Activated CD4-positive, alpha-beta T cell treated with anti-CD3 and anti-CD28 coated beads for 36 hours (primary cell): ENCODE measurements around the gene CYP26B1. TPM values are rescaled to one million over a fixed set of nuclear protein-coding genes. Genes with fewer than 3 reads are reported as not detected.

ENCODE experiments used
- ATAC-seq: fragments of 200-7000 bp; cut with Tn5 transposase; one replicate; pipeline ENCODE4 v1.10.0; 2021; ENCODE audit warnings: mild to moderate bottlenecking, moderate library complexity
- CTCF ChIA-PET: fragments of 350-600 bp; sonication (Branson Sonifier 250); formaldehyde crosslinking; loops from one replicate; lab custom pipeline; 2021; ENCODE audit warnings: antibody characterized with exemption; lab: Charles Lee
- POLR2A ChIA-PET: fragments of 350-600 bp; sonication (Branson Sonifier 250); formaldehyde crosslinking; loops from one replicate; lab custom pipeline; 2021; ENCODE audit warnings: antibody characterized with exemption, inconsistent platforms; lab: Charles Lee
- DNase-seq: peaks from one replicate; pipeline ENCODE4 v3.0.0-alpha.2; 2020
- H3K27ac Mint-ChIP-seq: one replicate; pipeline ENCODE4 v1.8.0; 2021; ENCODE audit warnings: mixed read lengths
- H3K27me3 Mint-ChIP-seq: one replicate; pipeline ENCODE4 v1.8.0; 2021; ENCODE audit warnings: mixed read lengths
- H3K36me3 Mint-ChIP-seq: one replicate; pipeline ENCODE4 v1.8.0; 2021; ENCODE audit warnings: low read depth, mixed read lengths
- H3K4me1 Mint-ChIP-seq: one replicate; pipeline ENCODE4 v1.8.0; 2021; ENCODE audit warnings: mixed read lengths
- H3K4me3 Mint-ChIP-seq: one replicate; pipeline ENCODE4 v1.8.0; 2021; ENCODE audit warnings: mild to moderate bottlenecking, moderate library complexity, mixed read lengths
- H3K9me3 Mint-ChIP-seq: one replicate; pipeline ENCODE4 v1.8.0; 2021; ENCODE audit warnings: low read depth, mixed read lengths
- intact Hi-C, 2 experiments: fragments of 100-400 bp; cut with DNase I in 1 of 2; cut with micrococcal nuclease in 1 of 2; formaldehyde crosslinking; loops; one replicate each; pipeline versions ENCODE4 v1.14.2 to v1.15.1; 2022 to 2024; cut with DNase I, micrococcal nuclease
- total RNA-seq, 2 experiments: library from RNA; stranded (reverse); gene quantifications; one replicate each; pipeline ENCODE4 v1.2.3, GENCODE V29; 2021

CYP26B1 gene
- total RNA-seq, 2 experiments from 2014 or later, result not detected

GRCh38 chr2:72146347-72147302 is 1.0 kb downstream of the CYP26B1 start:
- Mint-ChIP-seq H3K4me1 (peaks cover 43% of the 10 kb centered on the region), H3K27ac (no peak overlapping the region), H3K27me3 (peaks cover 66% of the 10 kb centered on the region), H3K9me3 (no peaks in the 10 kb centered on the region), H3K36me3 (no peaks in the 10 kb centered on the region), H3K4me3 (peak overlapping the region; percentile 13)
- ATAC-seq (no peak), DNase-seq (no peak)
- ChIA-PET CTCF (no interaction called here), POLR2A (no interaction called here)
- intact Hi-C loops, result loop anchor here (5.0 to 10.0 kb wide), 7 partner anchors 431 to 1148 kb away; partner anchors contain the start of genes EGR4 (in 1 of the 2) and EMX1 (in 1 of the 2)

DNA sequence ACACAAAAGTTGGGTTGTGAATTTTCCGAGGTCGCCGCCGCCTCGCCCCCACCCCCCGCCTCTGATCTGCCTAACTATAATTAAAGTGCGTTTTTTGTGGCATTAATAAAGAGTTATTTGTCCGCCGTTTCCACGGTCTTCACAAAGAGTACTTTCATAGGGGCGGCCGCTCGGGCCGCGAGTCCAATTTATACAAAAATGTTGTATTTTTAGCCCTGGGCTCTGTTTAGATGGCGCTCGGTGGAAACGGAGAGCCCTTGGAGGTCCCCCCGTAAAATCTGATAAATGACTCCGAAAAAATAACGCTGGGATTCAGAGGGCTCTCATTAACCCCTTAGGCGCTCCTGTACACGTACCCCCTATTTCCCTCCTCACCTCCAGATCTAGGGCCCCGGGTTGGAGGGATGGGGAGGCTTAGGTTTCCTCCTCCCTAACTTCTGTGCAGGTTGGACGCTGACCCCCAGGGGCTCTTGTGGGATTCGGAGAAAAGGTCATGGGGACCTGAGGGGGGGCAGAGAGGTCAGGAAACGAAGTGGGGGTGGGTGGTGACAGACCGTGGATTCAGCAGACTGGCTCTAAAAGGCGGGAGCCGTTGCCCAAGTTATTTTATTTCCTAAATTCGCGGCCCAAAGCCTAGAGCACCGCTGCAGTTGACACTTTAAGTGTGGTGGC is 1.9 kb downstream of the CYP26B1 start:
- DNase-seq (no peak), ATAC-seq (no peak)
- no peak overlapping the region for H3K27ac Mint-ChIP-seq
- H3K9me3 Mint-ChIP-seq, result no peaks in the 10 kb centered on the region
- ChIA-PET CTCF (no interaction called here), POLR2A (no interaction called here)
- H3K4me1 Mint-ChIP-seq, result peaks cover 43% of the 10 kb centered on the region
- no peaks in the 10 kb centered on the region for H3K36me3 Mint-ChIP-seq
- intact Hi-C loops, result loop anchor here (5.0 to 10.0 kb wide), 7 partner anchors 432 to 1149 kb away; partner anchors contain the start of genes EGR4 (in 1 of the 2) and EMX1 (in 1 of the 2)
- peaks cover 59% of the 10 kb centered on the region for H3K27me3 Mint-ChIP-seq
- peak overlapping the region; percentile 49 for H3K4me3 Mint-ChIP-seq

GRCh38 chr2:72145289-72145657 is 2.4 kb downstream of the CYP26B1 start:
- DNase-seq, result no peak
- Mint-ChIP-seq H3K27me3 (peaks cover 56% of the 10 kb centered on the region), H3K4me3 (peak overlapping the region; percentile 49), H3K4me1 (peaks cover 42% of the 10 kb centered on the region), H3K36me3 (no peaks in the 10 kb centered on the region), H3K27ac (no peak overlapping the region), H3K9me3 (no peaks in the 10 kb centered on the region)
- intact Hi-C loops, result loop anchor here (5.0 to 10.0 kb wide), 7 partner anchors 432 to 1150 kb away; partner anchors contain the start of genes EGR4 (in 1 of the 2) and EMX1 (in 1 of the 2)
- no peak for ATAC-seq
- ChIA-PET POLR2A (no interaction called here), CTCF (no interaction called here)

GRCh38 chr2:72144632-72145288 is 2.9 kb downstream of the CYP26B1 start:
- no peak overlapping the region for H3K27ac Mint-ChIP-seq
- peaks cover 51% of the 10 kb centered on the region for H3K27me3 Mint-ChIP-seq
- H3K4me3 Mint-ChIP-seq, result peak overlapping the region; percentile 28
- no peaks in the 10 kb centered on the region for H3K36me3 Mint-ChIP-seq
- POLR2A ChIA-PET, result no interaction called here
- H3K4me1 Mint-ChIP-seq, result peaks cover 37% of the 10 kb centered on the region
- CTCF ChIA-PET, result no interaction called here
- intact Hi-C loops, result loop anchor here (5.0 to 10.0 kb wide), 7 partner anchors 433 to 1150 kb away; partner anchors contain the start of genes EGR4 (in 1 of the 2) and EMX1 (in 1 of the 2)
- DNase-seq, result peak; percentile 28
- H3K9me3 Mint-ChIP-seq, result no peaks in the 10 kb centered on the region
- no peak for ATAC-seq

DNA sequence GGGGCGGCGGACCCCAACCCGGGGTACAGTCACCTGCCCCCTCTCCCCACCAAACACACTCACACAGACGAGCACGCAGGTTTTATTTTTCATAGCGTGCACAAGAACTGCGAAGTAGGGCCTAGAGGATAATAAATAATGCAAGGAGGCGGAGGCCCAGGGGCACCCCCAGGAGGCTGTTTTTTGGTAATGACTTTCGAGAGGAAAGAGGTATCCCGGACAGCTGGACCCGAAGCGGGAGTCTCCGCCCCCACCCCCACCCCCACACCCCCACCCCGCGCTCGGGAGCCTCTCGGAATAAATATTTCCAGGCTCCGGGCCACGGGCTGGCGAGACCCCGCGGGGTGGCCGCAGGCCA is 3.4 kb downstream of the CYP26B1 start:
- intact Hi-C loops, result loop anchor here (10.0 kb wide), 2 partner anchors 601 to 1151 kb away; partner anchors contain the start of gene EGR4 (in 1 of the 2)
- ATAC-seq (no peak), DNase-seq (no peak)
- Mint-ChIP-seq H3K27ac (no peak overlapping the region), H3K9me3 (no peaks in the 10 kb centered on the region), H3K4me3 (no peak overlapping the region), H3K4me1 (peaks cover 32% of the 10 kb centered on the region), H3K36me3 (no peaks in the 10 kb centered on the region), H3K27me3 (peaks cover 46% of the 10 kb centered on the region)
- ChIA-PET CTCF (no interaction called here), POLR2A (no interaction called here)

DNA sequence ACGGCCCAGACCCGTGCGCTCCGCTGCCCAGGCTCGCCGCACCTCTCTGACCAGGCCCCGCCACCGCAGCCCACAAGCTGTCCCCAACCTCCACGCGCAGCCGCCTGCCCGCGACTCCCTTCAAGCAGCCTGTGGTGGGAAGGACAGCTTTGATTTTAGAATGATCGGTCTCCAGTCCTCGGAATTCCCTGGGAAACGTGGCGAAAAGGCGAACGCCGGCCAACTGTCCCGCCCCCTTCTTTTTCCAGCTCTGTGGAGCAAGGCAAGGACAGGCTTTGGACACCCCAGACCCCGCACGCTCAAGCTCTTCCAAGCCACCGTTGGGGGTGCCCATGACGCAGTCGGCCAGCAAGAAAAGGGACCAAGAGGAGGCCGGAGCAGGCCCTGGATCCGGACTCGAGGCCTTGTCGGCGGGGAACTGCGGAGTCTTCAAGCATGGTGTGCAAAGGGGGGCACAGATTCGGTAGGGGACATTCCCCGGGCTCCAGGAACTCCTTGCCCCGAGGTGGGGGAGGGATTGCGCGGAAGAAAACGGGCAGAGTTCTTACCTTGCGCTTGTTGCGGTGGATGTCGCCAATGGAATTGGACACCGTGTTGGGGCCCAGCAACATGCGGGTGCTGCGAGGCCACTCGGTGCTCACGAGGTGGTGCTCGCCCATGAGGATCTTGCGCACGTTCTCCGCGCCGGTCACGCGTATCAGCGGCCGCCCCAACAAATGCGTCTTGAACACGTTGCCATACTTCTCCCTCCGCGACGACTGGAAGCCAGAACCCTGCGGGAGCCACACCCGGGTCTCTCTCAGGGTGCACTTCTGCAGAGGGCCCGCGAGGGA is 4.0 kb downstream of the CYP26B1 start:
- no peak overlapping the region for H3K4me3 Mint-ChIP-seq
- H3K36me3 Mint-ChIP-seq, result no peaks in the 10 kb centered on the region
- ChIA-PET CTCF (interaction anchor here (0.9 kb wide), 1 partner anchor 220 kb away, joined by 3 read pairs; no protein-coding TSS in a partner anchor), POLR2A (no interaction called here)
- peaks cover 42% of the 10 kb centered on the region for H3K27me3 Mint-ChIP-seq
- no peaks in the 10 kb centered on the region for H3K9me3 Mint-ChIP-seq
- H3K4me1 Mint-ChIP-seq, result peaks cover 28% of the 10 kb centered on the region
- no peak for ATAC-seq
- no peak for DNase-seq
- H3K27ac Mint-ChIP-seq, result no peak overlapping the region
- intact Hi-C loops, result loop anchor here (10.0 kb wide), 2 partner anchors 601 to 1151 kb away; partner anchors contain the start of gene EGR4 (in 1 of the 2)

GRCh38 chr2:72142570-72143440 is 4.9 kb downstream of the CYP26B1 start:
- H3K4me3 Mint-ChIP-seq, result no peak overlapping the region
- H3K27ac Mint-ChIP-seq, result no peak overlapping the region
- ATAC-seq (no peak), DNase-seq (peak; percentile 33)
- ChIA-PET POLR2A (no interaction called here), CTCF (interaction anchor here (0.9 kb wide), 1 partner anchor 219 kb away, joined by 3 read pairs; no protein-coding TSS in a partner anchor)
- peaks cover 36% of the 10 kb centered on the region for H3K27me3 Mint-ChIP-seq
- H3K9me3 Mint-ChIP-seq, result no peaks in the 10 kb centered on the region
- peaks cover 23% of the 10 kb centered on the region for H3K4me1 Mint-ChIP-seq
- intact Hi-C loops, result loop anchor here (10.0 kb wide), 2 partner anchors 602 to 1152 kb away; partner anchors contain the start of gene EGR4 (in 1 of the 2)
- H3K36me3 Mint-ChIP-seq, result no peaks in the 10 kb centered on the region

- ChIA-PET POLR2A (no interaction called here), CTCF (interaction anchor here (1.3 kb wide), 1 partner anchor 8 kb away, joined by 4 read pairs; no protein-coding TSS in a partner anchor)
- peaks cover 22% of the 10 kb centered on the region for H3K4me1 Mint-ChIP-seq
- H3K9me3 Mint-ChIP-seq, result no peaks in the 10 kb centered on the region
- no peak for ATAC-seq
- intact Hi-C loops, result loop anchor here (10.0 kb wide), 2 partner anchors 603 to 1153 kb away; partner anchors contain the start of gene EGR4 (in 1 of the 2)
- peaks cover 34% of the 10 kb centered on the region for H3K27me3 Mint-ChIP-seq
- no peaks in the 10 kb centered on the region for H3K36me3 Mint-ChIP-seq
- no peak for DNase-seq
- H3K27ac Mint-ChIP-seq, result no peak overlapping the region
- no peak overlapping the region for H3K4me3 Mint-ChIP-seq
Observed at GRCh38 chr2:72141881-72142451, 5.7 kb downstream of the CYP26B1 start.

GRCh38 chr2:72141032-72141645 is 6.5 kb downstream of the CYP26B1 start:
- intact Hi-C loops, result loop anchor here (10.0 kb wide), 2 partner anchors 604 to 1154 kb away; partner anchors contain the start of gene EGR4 (in 1 of the 2)
- ChIA-PET POLR2A (no interaction called here), CTCF (interaction anchor here (0.7 to 1.3 kb wide), 2 partner anchors 9 to 12 kb away, joined by 3 to 4 read pairs; no protein-coding TSS in a partner anchor)
- DNase-seq, result no peak
- Mint-ChIP-seq H3K36me3 (no peaks in the 10 kb centered on the region), H3K27ac (no peak overlapping the region), H3K4me1 (peaks cover 14% of the 10 kb centered on the region), H3K27me3 (peaks cover 26% of the 10 kb centered on the region), H3K9me3 (no peaks in the 10 kb centered on the region), H3K4me3 (no peak overlapping the region)
- no peak for ATAC-seq
